ENCODE measurements around the gene PDE6C. TPM values are rescaled to one million over a fixed set of nuclear protein-coding genes. Genes with fewer than 3 reads are reported as not detected.

PDE6C gene
- total RNA-seq, 1 donor from 2014 or later: not detected

- Histone ChIP-seq H3K9me3 (ENCODE audit: low read depth) (no peaks in the 10 kb centered on the region), H3K4me2 (no peak overlapping the region), H3K4me3 (no peak overlapping the region), H2AFZ (replicated peaks) (no peak overlapping the region), H3K4me1 (peaks cover 11% of the 10 kb centered on the region), H4K20me1 (ENCODE audit: low read depth) (no peaks in the 10 kb centered on the region), H3K36me3 (no peaks in the 10 kb centered on the region), H3K9ac (no peak overlapping the region), H3K79me2 (ENCODE audit: low read depth) (no peaks in the 10 kb centered on the region), H3K27me3 (peaks cover 86% of the 10 kb centered on the region), H3K27ac (no peak overlapping the region), H3F3A (ENCODE audit: low read depth) (peaks cover 6% of the 10 kb centered on the region)
- Mint-ChIP-seq H3K4me3 (no peak overlapping the region), H3K4me1 (peaks cover 16% of the 10 kb centered on the region), H3K27ac (no peak overlapping the region), H3K27me3 (ENCODE audit: insufficient read depth, low read depth) (peaks cover 42% of the 10 kb centered on the region), H3K9me3 (peaks cover 3% of the 10 kb centered on the region), H3K36me3 (no peaks in the 10 kb centered on the region)
- TF ChIP-seq CTCF (IDR thresholded peaks at IDR 0.05) (no peak), EZH2 (IDR thresholded peaks at IDR 0.05) (no peak), EZH2phosphoT487 (IDR thresholded peaks at IDR 0.05) (no peak)
- no peak for DNase-seq (ENCODE audit: low spot score)
These were observed 9.3 kb upstream of the PDE6C start for GRCh38 chr10:93603023-93603422.

GRCh38 chr10:93604146-93604545 is 8.2 kb upstream of the PDE6C start:
- TF ChIP-seq EZH2phosphoT487 (IDR thresholded peaks at IDR 0.05): no peak
- no peak for TF ChIP-seq EZH2 (IDR thresholded peaks at IDR 0.05)
- no peak for TF ChIP-seq CTCF (IDR thresholded peaks at IDR 0.05)
- Mint-ChIP-seq H3K36me3 (no peaks in the 10 kb centered on the region), H3K4me3 (no peak overlapping the region), H3K9me3 (peaks cover 3% of the 10 kb centered on the region), H3K4me1 (peaks cover 16% of the 10 kb centered on the region), H3K27ac (no peak overlapping the region), H3K27me3 (ENCODE audit: insufficient read depth, low read depth) (peaks cover 42% of the 10 kb centered on the region)
- no peak overlapping the region for H3K27ac ChIP-seq
- no peak overlapping the region for H3K4me3 ChIP-seq
- H3K27me3 ChIP-seq: peaks cover 75% of the 10 kb centered on the region
- no peaks in the 10 kb centered on the region for H3K79me2 ChIP-seq (ENCODE audit: low read depth)
- H3K36me3 ChIP-seq: no peaks in the 10 kb centered on the region
- no peaks in the 10 kb centered on the region for H3K9me3 ChIP-seq (ENCODE audit: low read depth)
- H4K20me1 ChIP-seq (ENCODE audit: low read depth): no peaks in the 10 kb centered on the region
- DNase-seq (ENCODE audit: low spot score): no peak
- H2AFZ ChIP-seq (replicated peaks): no peak overlapping the region
- H3F3A ChIP-seq (ENCODE audit: low read depth): peaks cover 6% of the 10 kb centered on the region
- H3K4me2 ChIP-seq: no peak overlapping the region
- H3K9ac ChIP-seq: no peak overlapping the region
- peaks cover 11% of the 10 kb centered on the region for H3K4me1 ChIP-seq

- peaks cover 2% of the 10 kb centered on the region for H3K9me3 Mint-ChIP-seq
- Histone ChIP-seq H3K4me2 (no peak overlapping the region), H3K4me1 (no peaks in the 10 kb centered on the region), H3K9me3 (ENCODE audit: low read depth) (no peaks in the 10 kb centered on the region), H3K27me3 (peaks cover 32% of the 10 kb centered on the region), H3K79me2 (ENCODE audit: low read depth) (no peaks in the 10 kb centered on the region), H3K36me3 (no peaks in the 10 kb centered on the region), H3F3A (ENCODE audit: low read depth) (no peaks in the 10 kb centered on the region), H3K9ac (no peak overlapping the region), H4K20me1 (ENCODE audit: low read depth) (no peaks in the 10 kb centered on the region), H3K27ac (no peak overlapping the region), H2AFZ (replicated peaks) (no peak overlapping the region), H3K4me3 (no peak overlapping the region)
- no peak overlapping the region for H3K27ac Mint-ChIP-seq
- TF ChIP-seq CTCF (IDR thresholded peaks at IDR 0.05) (no peak), EZH2 (IDR thresholded peaks at IDR 0.05) (no peak), EZH2phosphoT487 (IDR thresholded peaks at IDR 0.05) (no peak)
- no peak for DNase-seq (ENCODE audit: low spot score)
- no peak overlapping the region for H3K4me3 Mint-ChIP-seq
- peaks cover 17% of the 10 kb centered on the region for H3K27me3 Mint-ChIP-seq (ENCODE audit: insufficient read depth, low read depth)
- H3K36me3 Mint-ChIP-seq: no peaks in the 10 kb centered on the region
- peaks cover 9% of the 10 kb centered on the region for H3K4me1 Mint-ChIP-seq
These were observed 3.9 kb upstream of the PDE6C start for GRCh38 chr10:93608421-93608820.
